DMS153 treated with DMSO at 0.1 percent for 48 hours (cell line): Measurements from ENCODE around the gene TCF15.
"Not testable (repeated sequence)": the region's sequence is repeated elsewhere in the genome, so short reads cannot be mapped to it uniquely, and the experiment has no call there.

Experiments
- DNase-seq: peaks from one replicate; lab custom pipeline; 2025; ENCODE audit not compliant: unreplicated experiment; lab: John Stamatoyannopoulos, UW

The TCF15 gene

GRCh38 chr20:642398-643174 lies 32.5 kb upstream of the TCF15 start:
- DNase-seq, result no peak

- not testable (repeated sequence) for DNase-seq
These were observed 31.9 kb upstream of the TCF15 start for GRCh38 chr20:642013-642397.

- DNase-seq, result no peak
These were observed 31.4 kb upstream of the TCF15 start for GRCh38 chr20:641516-641875.

GRCh38 chr20:640674-641515 lies 30.8 kb upstream of the TCF15 start:
- no peak for DNase-seq

GRCh38 chr20:638579-638978 lies 28.5 kb upstream of the TCF15 start:
- no peak for DNase-seq

GRCh38 chr20:637559-637958 lies 27.4 kb upstream of the TCF15 start:
- no peak for DNase-seq

GRCh38 chr20:635893-636338 lies 25.8 kb upstream of the TCF15 start:
- DNase-seq, result no peak

- DNase-seq, result no peak
These were observed 25.2 kb upstream of the TCF15 start for GRCh38 chr20:635028-635892.

GRCh38 chr20:634148-634925 lies 24.2 kb upstream of the TCF15 start:
- DNase-seq, result no peak

GRCh38 chr20:631101-631500 lies 21.0 kb upstream of the TCF15 start:
- DNase-seq, result no peak

- no peak for DNase-seq
These were observed 16.5 kb upstream of the TCF15 start for GRCh38 chr20:626579-626978.

- no peak for DNase-seq
These were observed 15.3 kb upstream of the TCF15 start for GRCh38 chr20:625360-625932.

- no peak for DNase-seq
These were observed 13.6 kb upstream of the TCF15 start for GRCh38 chr20:623704-624103.

GRCh38 chr20:623021-623420 lies 12.9 kb upstream of the TCF15 start:
- DNase-seq, result no peak

GRCh38 chr20:622161-622560 lies 12.1 kb upstream of the TCF15 start:
- no peak for DNase-seq

GRCh38 chr20:621125-621756 lies 11.1 kb upstream of the TCF15 start:
- no peak for DNase-seq

- DNase-seq, result no peak
These were observed 10.1 kb upstream of the TCF15 start for GRCh38 chr20:620246-620645.

- no peak for DNase-seq
These were observed 8.9 kb upstream of the TCF15 start for GRCh38 chr20:618980-619379.

- no peak for DNase-seq
These were observed 8.0 kb upstream of the TCF15 start for GRCh38 chr20:617934-618690.
